H1 (cell line): ENCODE results near the gene GHRH. TPM values are rescaled to one million over a fixed set of nuclear protein-coding genes. Genes with fewer than 3 reads are reported as not detected.

ENCODE experiments used
- CHD1 ChIP-seq: IDR thresholded peaks from 2 replicates; pipeline ENCODE4 v1.6.1; 2012; ENCODE audit warnings: low read depth, low read length, improper control_type of control experiment
- CHD2 ChIP-seq: IDR thresholded peaks from 2 replicates; pipeline ENCODE4 v1.6.1; 2012; ENCODE audit warnings: low read length, improper control_type of control experiment
- HDAC2 ChIP-seq, 2 experiments: fragments of 300-600 bp in 1 of 2; sonication (generic) in 1 of 2; IDR thresholded peaks; 2 replicates each; pipeline ENCODE4 v1.6.1; 2011 to 2012; ENCODE audit warnings: low read depth in 2 of 2, low read length in 2 of 2, mild to moderate bottlenecking in 2 of 2, moderate library complexity in 2 of 2, borderline replicate concordance in 1 of 2, inconsistent platforms in 1 of 2
- JUN ChIP-seq: IDR thresholded peaks from 2 replicates; pipeline ENCODE4 v1.6.1; 2011; ENCODE audit warnings: low read depth, mild to moderate bottlenecking, improper control_type of control experiment, low read length
- JUND ChIP-seq: IDR thresholded peaks from 2 replicates; pipeline ENCODE4 v1.6.1; 2011; ENCODE audit warnings: mild to moderate bottlenecking, improper control_type of control experiment, low read length
- MAX ChIP-seq: IDR thresholded peaks from 2 replicates; pipeline ENCODE4 v1.6.1; 2012; ENCODE audit warnings: inconsistent platforms
- POLR2A ChIP-seq, 2 experiments: IDR thresholded peaks; 1 replicate in 1 of 2; 2 replicates in 1 of 2; pipeline ENCODE4 v1.6.1; 2011; ENCODE audit warnings: low read depth in 2 of 2, low read length in 2 of 2, mild to moderate bottlenecking in 2 of 2; ENCODE audit errors: control extremely low read depth in 1 of 2
- RAD21 ChIP-seq, 2 experiments: IDR thresholded peaks in 1 of 2; conservative IDR thresholded peaks in 1 of 2; 2 replicates each; pipeline ENCODE4 v1.6.1; 2011; ENCODE audit warnings: low read depth in 2 of 2, low read length in 2 of 2, improper control_type of control experiment in 1 of 2, inconsistent platforms in 1 of 2, mild to moderate bottlenecking in 1 of 2, moderate library complexity in 1 of 2
- RFX5 ChIP-seq: IDR thresholded peaks from 2 replicates; pipeline ENCODE4 v1.6.1; 2011; ENCODE audit warnings: low read depth, low read length, improper control_type of control experiment, borderline replicate concordance
- TAF7 ChIP-seq: optimal IDR thresholded peaks from 2 replicates; pipeline ENCODE3; 2011; ENCODE audit warnings: low read depth, mild to moderate bottlenecking, inconsistent platforms, low read length, moderate library complexity, borderline replicate concordance
- TEAD4 ChIP-seq: IDR thresholded peaks from 2 replicates; pipeline ENCODE4 v1.6.1; 2012; ENCODE audit warnings: low read depth, low read length, inconsistent platforms, mixed read lengths
- polyA plus RNA-seq, 7 experiments: library from polyadenylated mRNA; depleted of rRNA in 3 of 7; stranded (reverse) in 5 of 7; unstranded in 2 of 7; fragments of >200 nt in 5 of 7; fragments of 200-250 nt in 2 of 7; gene quantifications; 1 replicate in 5 of 7; 2 replicates in 1 of 7; 4 replicates in 1 of 7; pipeline versions ENCODE4 v1.2.1 to v1.2.3, GENCODE V29; 2011 to 2013; ENCODE audit warnings: missing spikeins in 2 of 7, mixed read lengths in 2 of 7
- total RNA-seq: library from RNA; stranded (reverse); fragmentation: NEBNext Ultra II Directional; extraction: Animal tissue kit (Norgen Biotek cat#: 25700); gene quantifications from 2 replicates; pipeline ENCODE4 v1.2.1, GENCODE V29; 2021

Gene GHRH
- total and polyA plus RNA-seq, 2 of the 8 experiments (the other 6 are each of a cell fraction or from before 2014, with no cell fraction given): not detected

- TF ChIP-seq TAF7: no peak
- TF ChIP-seq MAX: no peak
- no peak for TF ChIP-seq HDAC2 (IDR thresholded peaks at IDR 0.05; ENCODE audit: borderline replicate concordance in 1 of 2, low read depth in 2 of 2, low read length in 2 of 2)
- TF ChIP-seq JUND: no peak
- TF ChIP-seq JUN: no peak
- TF ChIP-seq TEAD4: no peak
- TF ChIP-seq RFX5: no peak
- no peak for TF ChIP-seq RAD21 (IDR thresholded peaks at IDR 0.05 in 1 of 2, conservative IDR thresholded peaks at IDR 0.05 in 1 of 2; ENCODE audit: low read depth in 2 of 2, low read length in 2 of 2)
- TF ChIP-seq POLR2A (IDR thresholded peaks at IDR 0.05; ENCODE audit: control extremely low read depth in 1 of 2, low read depth in 2 of 2, low read length in 2 of 2): no peak
- TF ChIP-seq CHD1: no peak
- no peak for TF ChIP-seq CHD2
These were observed 51.8 kb downstream of the GHRH start (continued) for GRCh38 chr20:37209661-37210314.
